Activated CD4-positive, CD25-positive, alpha-beta regulatory T cell (primary cell): ENCODE results near the gene U2SURP.

ENCODE experiments used
- DNase-seq, 4 experiments: peaks; one replicate each; lab custom pipeline; 2025; lab: John Stamatoyannopoulos, UW

U2SURP gene

GRCh38 chr3:143101792-143102381 is 100.5 kb downstream of the U2SURP start:
- DNase-seq: no peak

- no peak for DNase-seq
These were observed 102.3 kb downstream of the U2SURP start for GRCh38 chr3:143103652-143104051.

GRCh38 chr3:143105170-143105569 is 103.8 kb downstream of the U2SURP start:
- DNase-seq: no peak

GRCh38 chr3:143109861-143110260 is 108.5 kb downstream of the U2SURP start:
- no peak for DNase-seq
